WTC11 (cell line): ENCODE measurements around the gene HES1. TPM values are rescaled to one million over a fixed set of nuclear protein-coding genes. Genes with fewer than 3 reads are reported as not detected.

ENCODE experiments used
- ATAC-seq: fragments of 200-7000 bp; cut with Tn5 transposase; 2 replicates; pipeline ENCODE4 v1.10.0; 2021; ENCODE audit warnings: mild to moderate bottlenecking, moderate library complexity
- CTCF ChIA-PET: fragments of 300-600 bp; sonication (Branson Sonifier 250); formaldehyde crosslinking; loops from one replicate; lab custom pipeline; 2021; ENCODE audit warnings: antibody characterized with exemption; lab: Charles Lee
- POLR2A ChIA-PET: fragments of 350-600 bp; sonication (Branson Sonifier 250); formaldehyde crosslinking; loops from one replicate; lab custom pipeline; 2021; ENCODE audit warnings: antibody characterized with exemption; lab: Charles Lee
- DNase-seq: peaks from one replicate; pipeline ENCODE4 v3.0.0; 2021; ENCODE audit warnings: low spot score
- H3K27ac Mint-ChIP-seq: 2 replicates; pipeline ENCODE4 v1.8.0; 2021; ENCODE audit warnings: mixed read lengths
- H3K27me3 Mint-ChIP-seq: 2 replicates; pipeline ENCODE4 v1.8.0; 2021; ENCODE audit warnings: low read depth, mild to moderate bottlenecking, moderate library complexity, mixed read lengths
- H3K36me3 Mint-ChIP-seq: 2 replicates; pipeline ENCODE4 v1.8.0; 2021; ENCODE audit warnings: mixed read lengths
- H3K4me1 Mint-ChIP-seq: 2 replicates; pipeline ENCODE4 v1.8.0; 2022; ENCODE audit warnings: mixed read lengths
- H3K4me3 Mint-ChIP-seq: 2 replicates; pipeline ENCODE4 v1.8.0; 2021; ENCODE audit warnings: mild to moderate bottlenecking, moderate library complexity, mixed read lengths
- H3K9me3 Mint-ChIP-seq: 2 replicates; pipeline ENCODE4 v1.8.0; 2021; ENCODE audit warnings: mixed read lengths
- AR ChIP-seq: fragments of 250-450 bp; sonication (Bioruptor Pico); IDR thresholded peaks from 2 replicates; pipeline ENCODE4 v1.9.0; 2021; ENCODE audit warnings: mild to moderate bottlenecking
- ATF3 ChIP-seq: sonication (generic); formaldehyde crosslinking; conservative IDR thresholded peaks from 2 replicates; pipeline ENCODE4 v1.8.1; 2022; ENCODE audit warnings: mild to moderate bottlenecking, missing genetic modification reagents
- MAX ChIP-seq: sonication (generic); formaldehyde crosslinking; IDR thresholded peaks from 2 replicates; pipeline ENCODE4 v1.8.0; 2022; ENCODE audit warnings: mild to moderate bottlenecking, missing genetic modification reagents
- MXD4 ChIP-seq: fragments of 250-450 bp; sonication (Bioruptor Pico); IDR thresholded peaks from 2 replicates; pipeline ENCODE4 v1.8.0; 2021; ENCODE audit warnings: mild to moderate bottlenecking, moderate library complexity, borderline replicate concordance
- PRDM15 ChIP-seq: sonication (generic); formaldehyde crosslinking; IDR thresholded peaks from 2 replicates; pipeline ENCODE4 v1.8.0; 2022; ENCODE audit warnings: missing genetic modification reagents
- TCF7 ChIP-seq: sonication (generic); formaldehyde crosslinking; IDR thresholded peaks from 2 replicates; pipeline ENCODE4 v1.8.0; 2022; ENCODE audit warnings: mild to moderate bottlenecking, low read depth, missing genetic modification reagents, moderate library complexity
- TEAD4 ChIP-seq: sonication (generic); formaldehyde crosslinking; IDR thresholded peaks from 2 replicates; pipeline ENCODE4 v1.8.0; 2022; ENCODE audit warnings: mild to moderate bottlenecking, missing genetic modification reagents
- ZBTB21 ChIP-seq: sonication (generic); formaldehyde crosslinking; IDR thresholded peaks from 2 replicates; pipeline ENCODE4 v1.8.1; 2023; ENCODE audit warnings: mild to moderate bottlenecking, missing genetic modification reagents, borderline replicate concordance
- ZBTB43 ChIP-seq: sonication (generic); formaldehyde crosslinking; IDR thresholded peaks from 2 replicates; pipeline ENCODE4 v1.8.1; 2023; ENCODE audit warnings: mild to moderate bottlenecking, missing genetic modification reagents
- ZNF281 ChIP-seq: sonication (generic); formaldehyde crosslinking; IDR thresholded peaks from 2 replicates; pipeline ENCODE4 v1.8.0; 2023; ENCODE audit warnings: mild to moderate bottlenecking, missing genetic modification reagents
- ZNF396 ChIP-seq: fragments of 250-450 bp; sonication (Bioruptor Pico); IDR thresholded peaks from 2 replicates; pipeline ENCODE4 v1.8.0; 2021; ENCODE audit warnings: mild to moderate bottlenecking, moderate library complexity, borderline replicate concordance
- ZNF425 ChIP-seq: fragments of 250-450 bp; sonication (Bioruptor Pico); conservative IDR thresholded peaks from 2 replicates; pipeline ENCODE4 v1.9.0; 2021; ENCODE audit warnings: mild to moderate bottlenecking
- total RNA-seq: library from RNA; stranded (reverse); gene quantifications from 3 replicates; pipeline ENCODE4 v1.2.3, GENCODE V29; 2021

Gene HES1
- total RNA-seq, 1 experiment from 2014 or later, result 28.4 TPM

- DNase-seq (no peak), ATAC-seq (no peak)
- TF ChIP-seq MAX (CRISPR knock-in tag) (peak; percentile 45; the same call in 1 of the 2 replicates), TCF7 (CRISPR knock-in tag) (no peak)
- CTCF ChIA-PET, result interaction anchor here (0.6 to 4.4 kb wide), 14 partner anchors 12 to 362 kb away, joined by 3 to 34 read pairs (median 4); no protein-coding TSS in a partner anchor
- H3K9me3 Mint-ChIP-seq, result no peaks in the 10 kb centered on the region
- H3K36me3 Mint-ChIP-seq, result peaks cover 14% of the 10 kb centered on the region
- H3K4me3 Mint-ChIP-seq, result peak overlapping the region; percentile 10
- H3K27me3 Mint-ChIP-seq, result no peaks in the 10 kb centered on the region; the same call in 1 of the 2 replicates
- H3K27ac Mint-ChIP-seq, result peak overlapping the region; percentile 90
- POLR2A ChIA-PET, result interaction anchor here (0.6 to 1.9 kb wide), 6 partner anchors 92 to 361 kb away, joined by 3 to 6 read pairs (median 3); no protein-coding TSS in a partner anchor
- H3K4me1 Mint-ChIP-seq, result peaks cover 40% of the 10 kb centered on the region
These were observed 6.4 kb downstream of the HES1 start for GRCh38 chr3:194142156-194142910.

GRCh38 chr3:194145702-194146101 lies 9.8 kb downstream of the HES1 start:
- no peak for DNase-seq
- ChIA-PET CTCF (no interaction called here), POLR2A (no interaction called here)
- no peak for TF ChIP-seq ZNF281
- TF ChIP-seq MXD4, result no peak
- ATAC-seq, result no peak
- Mint-ChIP-seq H3K27ac (no peak overlapping the region), H3K27me3 (no peaks in the 10 kb centered on the region; the same call in 1 of the 2 replicates), H3K4me3 (no peak overlapping the region), H3K9me3 (no peaks in the 10 kb centered on the region), H3K36me3 (no peaks in the 10 kb centered on the region), H3K4me1 (peaks cover 23% of the 10 kb centered on the region)

GRCh38 chr3:194147679-194148078 lies 11.7 kb downstream of the HES1 start:
- Mint-ChIP-seq H3K9me3 (no peaks in the 10 kb centered on the region), H3K36me3 (no peaks in the 10 kb centered on the region), H3K27me3 (no peaks in the 10 kb centered on the region; the same call in 1 of the 2 replicates), H3K4me1 (peaks cover 16% of the 10 kb centered on the region), H3K27ac (no peak overlapping the region), H3K4me3 (no peak overlapping the region)
- DNase-seq (no peak), ATAC-seq (no peak)
- POLR2A ChIA-PET, result interaction anchor here (0.5 kb wide), 1 partner anchor 17 kb away, joined by 4 read pairs; no protein-coding TSS in a partner anchor
- no peak for TF ChIP-seq PRDM15 (CRISPR knock-in tag)
- no peak for TF ChIP-seq ATF3 (CRISPR knock-in tag)
- no peak for TF ChIP-seq ZNF396 (CRISPR knock-in tag)
- TF ChIP-seq ZBTB21 (CRISPR knock-in tag), result no peak
- TF ChIP-seq ZBTB43, result no peak
- TF ChIP-seq AR, result no peak
- no peak for TF ChIP-seq TEAD4 (CRISPR knock-in tag)
- TF ChIP-seq ZNF425 (CRISPR knock-in tag), result no peak
- CTCF ChIA-PET, result interaction anchor here (0.8 to 2.6 kb wide), 2 partner anchors 9 to 168 kb away, joined by 3 to 9 read pairs; no protein-coding TSS in a partner anchor
